B cell (primary cell): ENCODE results near the gene RPL29. TPM values are rescaled to one million over a fixed set of nuclear protein-coding genes. Genes with fewer than 3 reads are reported as not detected.
A peak's percentile ranks its signal among the peaks of the same experiment; 100 is the strongest.

Experiments
- ATAC-seq: fragments of 200-7000 bp; cut with Tn5 transposase; one replicate; pipeline ENCODE4 v1.10.0; 2021; ENCODE audit warnings: low read depth, mild to moderate bottlenecking, moderate number of reproducible peaks, moderate library complexity
- CTCF ChIA-PET: fragments of 350-600 bp; sonication (Branson Sonifier 250); formaldehyde crosslinking; loops from one replicate; lab custom pipeline; 2021; ENCODE audit warnings: antibody characterized with exemption, inconsistent platforms; lab: Charles Lee
- POLR2A ChIA-PET: fragments of 350-600 bp; sonication (Branson Sonifier 250); formaldehyde crosslinking; loops from one replicate; lab custom pipeline; 2021; ENCODE audit warnings: antibody characterized with exemption; lab: Charles Lee
- DNase-seq: peaks from one replicate; pipeline ENCODE4 v3.0.0; 2013
- H2AFZ ChIP-seq: 2 replicates; pipeline ENCODE4 v1.6.1; 2012; ENCODE audit warnings: mild to moderate bottlenecking, low read depth, low read length; ENCODE audit not compliant: insufficient read depth, poor library complexity, severe bottlenecking
- H3K27ac ChIP-seq, 2 donors: 1 replicate in 1 of 2; 2 replicates in 1 of 2; pipeline ENCODE4 v1.5.1; 2012 to 2013; ENCODE audit warnings: low read length in 2 of 2, mild to moderate bottlenecking in 2 of 2, moderate library complexity in 1 of 2
- H3K27me3 ChIP-seq, 4 experiments: fragments of 200-600 bp in 1 of 4; sonication (generic) in 1 of 4; replicated peaks in 1 of 4; 1 replicate in 2 of 4; 2 replicates in 2 of 4; pipeline versions ENCODE4 v1.6.1 to v1.7.0; 2013 to 2016; ENCODE audit warnings: low read length in 3 of 4, mild to moderate bottlenecking in 2 of 4, mixed read lengths in 1 of 4, moderate library complexity in 1 of 4; ENCODE audit not compliant: insufficient read depth in 4 of 4, control insufficient read depth in 3 of 4; ENCODE audit errors: control extremely low read depth in 1 of 4
- H3K36me3 ChIP-seq, 2 experiments: replicated peaks in 1 of 2; 1 replicate in 1 of 2; 2 replicates in 1 of 2; pipeline versions ENCODE4 v1.6.1 to v1.7.1; 2013; ENCODE audit warnings: low read length in 1 of 2; ENCODE audit not compliant: insufficient read depth in 2 of 2, control insufficient read depth in 1 of 2; ENCODE audit errors: control extremely low read depth in 1 of 2, extremely low read depth in 1 of 2
- H3K4me1 ChIP-seq, 2 donors: fragments of 200-600 bp in 1 of 2; sonication (generic) in 1 of 2; 1 replicate in 1 of 2; 2 replicates in 1 of 2; pipeline versions ENCODE4 v1.5.1 to v1.6.1; 2013 to 2017; ENCODE audit warnings: low read length in 2 of 2; ENCODE audit not compliant: control insufficient read depth in 2 of 2, insufficient read depth in 2 of 2
- H3K4me2 ChIP-seq: replicated peaks from 2 replicates; pipeline ENCODE3; 2012; ENCODE audit warnings: mild to moderate bottlenecking, low read depth, low read length; ENCODE audit not compliant: poor library complexity, severe bottlenecking
- H3K4me3 ChIP-seq, 5 experiments: fragments of 200-600 bp in 1 of 5; sonication (generic) in 1 of 5; 1 replicate in 3 of 5; 2 replicates in 2 of 5; pipeline versions ENCODE4 v1.5.1 to v1.7.0; 2011 to 2016; ENCODE audit warnings: low read length in 4 of 5, mild to moderate bottlenecking in 4 of 5, low read depth in 2 of 5, control low read depth in 1 of 5, moderate library complexity in 1 of 5; ENCODE audit not compliant: insufficient read depth in 1 of 5; ENCODE audit errors: control extremely low read depth in 1 of 5, extremely low read depth in 1 of 5
- H3K79me2 ChIP-seq: fragments of 200-600 bp; sonication (generic); one replicate; pipeline ENCODE4 v1.6.0; 2016; ENCODE audit warnings: low read length; ENCODE audit not compliant: control insufficient read depth, insufficient read depth
- H3K9ac ChIP-seq: fragments of 200-600 bp; sonication (generic); 2 replicates; pipeline ENCODE4 v1.6.1; 2017; ENCODE audit warnings: mild to moderate bottlenecking, low read length, moderate library complexity
- H3K9me3 ChIP-seq, 3 donors: one replicate each; pipeline versions ENCODE4 v1.6.1 to v1.7.1; 2013; ENCODE audit warnings: low read length in 2 of 3; ENCODE audit not compliant: control insufficient read depth in 2 of 3, insufficient read depth in 1 of 3; ENCODE audit errors: control extremely low read depth in 1 of 3
- H4K20me1 ChIP-seq: 2 replicates; pipeline ENCODE4 v1.6.0; 2012; ENCODE audit warnings: mild to moderate bottlenecking, low read length; ENCODE audit not compliant: insufficient read depth, control insufficient read depth, poor library complexity, severe bottlenecking
- H3K27ac Mint-ChIP-seq: one replicate; pipeline ENCODE4 v1.8.0; 2021; ENCODE audit warnings: mixed read lengths
- H3K27me3 Mint-ChIP-seq: one replicate; pipeline ENCODE4 v1.8.0; 2021; ENCODE audit warnings: mixed read lengths
- H3K4me1 Mint-ChIP-seq: one replicate; pipeline ENCODE4 v1.8.0; 2021; ENCODE audit warnings: mixed read lengths
- H3K4me3 Mint-ChIP-seq: one replicate; pipeline ENCODE4 v1.8.0; 2021; ENCODE audit warnings: mixed read lengths
- H3K9me3 Mint-ChIP-seq: one replicate; pipeline ENCODE4 v1.8.0; 2022; ENCODE audit warnings: mixed read lengths; ENCODE audit not compliant: insufficient read depth
- CTCF ChIP-seq: fragments of 200-600 bp; IDR thresholded peaks from one replicate; pipeline ENCODE4 v1.8.0; 2022; ENCODE audit warnings: antibody characterized with exemption, mild to moderate bottlenecking
- EZH2 ChIP-seq: IDR thresholded peaks from 2 replicates; pipeline ENCODE4 v1.6.1; 2012; ENCODE audit warnings: borderline replicate concordance, low read depth, mild to moderate bottlenecking, moderate library complexity, low read length; ENCODE audit not compliant: insufficient read depth, poor library complexity, severe bottlenecking
- WGBS: methylation state at CpG from one replicate; pipeline ENCODE4 v1.1.5; 2013; ENCODE audit warnings: missing lambda C conversion rate; ENCODE audit not compliant: insufficient coverage; 5-methylcytosine and 5-hydroxymethylcytosine counted together
- intact Hi-C: fragments of 100-400 bp; cut with micrococcal nuclease; formaldehyde crosslinking; loops from one replicate; pipeline ENCODE4 v1.10.0; 2022
- polyA plus RNA-seq: library from polyadenylated mRNA; depleted of rRNA; stranded (reverse); fragments of >200 nt; gene quantifications from 2 replicates; pipeline ENCODE4 v1.2.3, GENCODE V29; 2012
- total RNA-seq, 2 donors: library from RNA; stranded (reverse); fragments of 120-200 nt in 1 of 2; gene quantifications; 1 replicate in 1 of 2; 2 replicates in 1 of 2; pipeline versions ENCODE4 v1.2.3 to v1.2.4, GENCODE V29; 2013 to 2022

Gene RPL29
- total and polyA plus RNA-seq, 2 donors (not counting 1 experiment from before 2014, with no cell fraction given) = 1,552 to 3,787 TPM

GRCh38 chr3:51955175-51955892 lies 40.4 kb downstream of the RPL29 start, which contains the start of gene GPR62:
Gene GPR62, plus strand, starts transcription at chr3:51955381. Its CDS starts 272 bp downstream, at chr3:51955653.
- ATAC-seq (no peak), DNase-seq (no peak)
- Mint-ChIP-seq H3K4me1 (peaks cover 5% of the 10 kb centered on the region), H3K9me3 (no peaks in the 10 kb centered on the region), H3K4me3 (peak within 1 kb of the TSS; percentile 71), H3K27me3 (peaks cover 17% of the 10 kb centered on the region), H3K27ac (no peak within 1 kb of the TSS)
- no peak within 1 kb of the TSS for H3K27ac ChIP-seq
- peaks cover 0 to 6% (median 0%) of the 10 kb centered on the region in 3 donors for H3K9me3 ChIP-seq
- H4K20me1 ChIP-seq = no peaks in the 10 kb centered on the region
- peak within 1 kb of the TSS; percentile 75 for H2AFZ ChIP-seq
- peak within 1 kb of the TSS in 3 of 5 experiments; percentile 35 to 54 (median 51) for H3K4me3 ChIP-seq
- intact Hi-C loops = no loop called here
- WGBS = 46% methylated on average over 32 of the region's 33 CpGs
- peaks cover 7 to 10% of the 10 kb centered on the region in 2 donors for H3K4me1 ChIP-seq
- POLR2A ChIA-PET = no interaction called here
- no peaks in the 10 kb centered on the region for H3K79me2 ChIP-seq
- no peaks in the 10 kb centered on the region for H3K36me3 ChIP-seq
- peak within 1 kb of the TSS; percentile 89 for H3K4me2 ChIP-seq
- no peak for TF ChIP-seq CTCF
- TF ChIP-seq EZH2 = no peak
- peak within 1 kb of the TSS; percentile 51 for H3K9ac ChIP-seq
- CTCF ChIA-PET = interaction anchor here (0.7 to 1.3 kb wide), 2 partner anchors 18 to 517 kb away, joined by 3 to 4 read pairs; no protein-coding TSS in a partner anchor
- peaks cover 0 to 27% (median 15%) of the 10 kb centered on the region in 4 experiments for H3K27me3 ChIP-seq

- H3K4me3 Mint-ChIP-seq = no peak overlapping the region
- Histone ChIP-seq H4K20me1 (no peaks in the 10 kb centered on the region), H2AFZ (no peak overlapping the region), H3K4me3 (no peak overlapping the region), H3K9me3 (peaks cover 0 to 6% (median 0%) of the 10 kb centered on the region in 3 donors), H3K9ac (no peak overlapping the region), H3K79me2 (no peaks in the 10 kb centered on the region), H3K4me2 (no peak overlapping the region), H3K4me1 (peaks cover 7 to 10% of the 10 kb centered on the region in 2 donors), H3K27me3 (peaks cover 0 to 27% (median 15%) of the 10 kb centered on the region in 4 experiments), H3K27ac (no peak overlapping the region), H3K36me3 (no peaks in the 10 kb centered on the region)
- no peak for ATAC-seq
- H3K4me1 Mint-ChIP-seq = peaks cover 5% of the 10 kb centered on the region
- H3K27me3 Mint-ChIP-seq = peaks cover 17% of the 10 kb centered on the region
- WGBS = 100% methylated on average over 1 of the region's 1 CpG
- no peak overlapping the region for H3K27ac Mint-ChIP-seq
- ChIA-PET CTCF (interaction anchor here (0.7 to 1.3 kb wide), 3 partner anchors 19 to 518 kb away, joined by 3 to 4 read pairs (median 4); partner anchors contain the start of gene ABHD14B), POLR2A (no interaction called here)
- DNase-seq = no peak
- no peaks in the 10 kb centered on the region for H3K9me3 Mint-ChIP-seq
- intact Hi-C loops = no loop called here
- TF ChIP-seq CTCF = no peak
- TF ChIP-seq EZH2 = no peak
Measured at GRCh38 chr3:51954713-51955112, 41.0 kb downstream of the RPL29 start.
